Kidney (tissue), 14 donors: ENCODE results near the gene HSPB1. TPM values are rescaled to one million over a fixed set of nuclear protein-coding genes. Genes with fewer than 3 reads are reported as not detected.
A peak's percentile ranks its signal among the peaks of the same experiment; 100 is the strongest.
"Not testable (repeated sequence)": the region's sequence is repeated elsewhere in the genome, so short reads cannot be mapped to it uniquely, and the experiment has no call there.

Experiments
- DNase-seq, 5 donors: peaks; one replicate each; pipeline ENCODE4 v3.0.0-alpha.2; 2013 to 2020
- FAIRE-seq: peaks from 2 replicates; lab custom pipeline; 2012; peaks lifted over from hg19 to GRCh38; lab: Jason Lieb, UNC
- H3K27ac ChIP-seq, 2 donors: one replicate each; pipeline ENCODE4 v1.7.0; 2013; ENCODE audit warnings: low read depth in 2 of 2, low read length in 2 of 2, inconsistent platforms in 1 of 2
- H3K27me3 ChIP-seq: one replicate; pipeline ENCODE4 v1.7.1; 2013; ENCODE audit warnings: low read length, inconsistent platforms; ENCODE audit not compliant: control insufficient read depth, insufficient read depth
- H3K36me3 ChIP-seq, 3 donors: one replicate each; pipeline versions ENCODE4 v1.7.0 to v1.7.1; 2013; ENCODE audit warnings: low read length in 3 of 3, control low read depth in 1 of 3, inconsistent platforms in 1 of 3; ENCODE audit not compliant: insufficient read depth in 3 of 3, control insufficient read depth in 2 of 3
- H3K4me1 ChIP-seq, 3 donors: one replicate each; pipeline versions ENCODE4 v1.7.0 to v1.7.1; 2013; ENCODE audit warnings: low read length in 3 of 3, inconsistent platforms in 1 of 3, low read depth in 1 of 3; ENCODE audit not compliant: control insufficient read depth in 2 of 3, insufficient read depth in 2 of 3
- H3K4me3 ChIP-seq, 3 donors: one replicate each; pipeline versions ENCODE4 v1.7.0 to v1.8.1; 2013; ENCODE audit warnings: low read length in 3 of 3, control low read depth in 1 of 3, inconsistent platforms in 1 of 3
- H3K9ac ChIP-seq, 3 donors: one replicate each; pipeline versions ENCODE4 v1.7.0 to v1.7.1; 2013; ENCODE audit warnings: low read length in 3 of 3, control low read depth in 1 of 3, inconsistent platforms in 1 of 3
- H3K9me3 ChIP-seq, 3 donors: one replicate each; pipeline versions ENCODE4 v1.7.0 to v1.7.1; 2013; ENCODE audit warnings: low read length in 3 of 3, control low read depth in 1 of 3, inconsistent platforms in 1 of 3; ENCODE audit not compliant: control insufficient read depth in 2 of 3, insufficient read depth in 1 of 3
- intact Hi-C: fragments of 100-400 bp; cut with DNase I; formaldehyde crosslinking; loops from one replicate; pipeline ENCODE4 v1.11.1; 2022
- polyA plus RNA-seq: library from polyadenylated mRNA; stranded (reverse); fragments of 350-450 nt; fragmentation: Illumina TruSeq; extraction: RNeasy Lipid Tissue Mini Kit (QIAGEN cat#74804); gene quantifications from one replicate; pipeline ENCODE4 v1.2.3, GENCODE V29; 2014; ENCODE audit warnings: low read depth, low replicate concordance; ENCODE audit not compliant: insufficient read depth
- total RNA-seq: library from RNA; stranded (reverse); fragmentation: NEBNext Ultra II Directional; extraction: Animal tissue kit (Norgen Biotek cat#: 25700); gene quantifications from one replicate; pipeline ENCODE4 v1.2.1, GENCODE V29; 2021
- TF ChIP-seq, protein P1 (sequence below): IDR thresholded peaks from 3 replicates; pipeline ENCODE4 v1.5.1; 2012; ENCODE audit warnings: mild to moderate bottlenecking, moderate library complexity, borderline replicate concordance; ENCODE audit not compliant: insufficient read depth; ENCODE audit errors: extremely low read depth
- donor health status: control.
- donor health status: control.
- donor health status: control.
- donor health status: control.
- donor health status: control.
- donor health status: DM: yes; HTN: yes; CAD: no.
- donor health status: Normal renal cell carcinoma (clear cell type).

Gene HSPB1
- total and polyA plus RNA-seq, 2 donors from 2014 or later: 1,012 to 1,561 TPM

DNA sequence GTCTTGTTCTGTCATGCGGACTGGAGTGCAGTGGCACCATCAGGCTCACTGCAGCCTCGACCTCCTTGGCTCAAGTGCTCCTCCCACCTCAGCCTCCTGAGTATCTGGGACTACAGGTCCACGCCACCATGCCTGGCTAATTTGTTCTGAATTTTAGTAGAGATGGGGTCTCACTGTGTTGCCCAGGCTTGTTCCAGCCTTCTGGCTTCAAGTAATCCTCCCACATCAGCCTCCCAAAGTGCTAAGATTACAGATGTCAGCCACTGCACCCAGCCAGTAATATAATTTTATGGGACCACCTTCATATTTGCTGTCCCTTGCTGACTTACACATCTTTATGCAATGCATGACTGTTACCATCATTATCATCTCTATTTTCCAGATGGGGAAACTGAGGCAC lies 1.5 kb upstream of the HSPB1 start:
- Histone ChIP-seq H3K27me3 (no peaks in the 10 kb centered on the region), H3K36me3 (peaks cover 0 to 6% (median 3%) of the 10 kb centered on the region in 3 donors), H3K9ac (no peak overlapping the region), H3K4me1 (peaks cover 0 to 13% (median 13%) of the 10 kb centered on the region in 3 donors), H3K4me3 (no peak overlapping the region), H3K27ac (no peak overlapping the region), H3K9me3 (no peaks in the 10 kb centered on the region)
- no peak for DNase-seq
- intact Hi-C loops: no loop called here
- no peak for FAIRE-seq
- TF ChIP-seq, protein P1, sequence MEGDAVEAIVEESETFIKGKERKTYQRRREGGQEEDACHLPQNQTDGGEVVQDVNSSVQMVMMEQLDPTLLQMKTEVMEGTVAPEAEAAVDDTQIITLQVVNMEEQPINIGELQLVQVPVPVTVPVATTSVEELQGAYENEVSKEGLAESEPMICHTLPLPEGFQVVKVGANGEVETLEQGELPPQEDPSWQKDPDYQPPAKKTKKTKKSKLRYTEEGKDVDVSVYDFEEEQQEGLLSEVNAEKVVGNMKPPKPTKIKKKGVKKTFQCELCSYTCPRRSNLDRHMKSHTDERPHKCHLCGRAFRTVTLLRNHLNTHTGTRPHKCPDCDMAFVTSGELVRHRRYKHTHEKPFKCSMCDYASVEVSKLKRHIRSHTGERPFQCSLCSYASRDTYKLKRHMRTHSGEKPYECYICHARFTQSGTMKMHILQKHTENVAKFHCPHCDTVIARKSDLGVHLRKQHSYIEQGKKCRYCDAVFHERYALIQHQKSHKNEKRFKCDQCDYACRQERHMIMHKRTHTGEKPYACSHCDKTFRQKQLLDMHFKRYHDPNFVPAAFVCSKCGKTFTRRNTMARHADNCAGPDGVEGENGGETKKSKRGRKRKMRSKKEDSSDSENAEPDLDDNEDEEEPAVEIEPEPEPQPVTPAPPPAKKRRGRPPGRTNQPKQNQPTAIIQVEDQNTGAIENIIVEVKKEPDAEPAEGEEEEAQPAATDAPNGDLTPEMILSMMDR: no peak

DNA sequence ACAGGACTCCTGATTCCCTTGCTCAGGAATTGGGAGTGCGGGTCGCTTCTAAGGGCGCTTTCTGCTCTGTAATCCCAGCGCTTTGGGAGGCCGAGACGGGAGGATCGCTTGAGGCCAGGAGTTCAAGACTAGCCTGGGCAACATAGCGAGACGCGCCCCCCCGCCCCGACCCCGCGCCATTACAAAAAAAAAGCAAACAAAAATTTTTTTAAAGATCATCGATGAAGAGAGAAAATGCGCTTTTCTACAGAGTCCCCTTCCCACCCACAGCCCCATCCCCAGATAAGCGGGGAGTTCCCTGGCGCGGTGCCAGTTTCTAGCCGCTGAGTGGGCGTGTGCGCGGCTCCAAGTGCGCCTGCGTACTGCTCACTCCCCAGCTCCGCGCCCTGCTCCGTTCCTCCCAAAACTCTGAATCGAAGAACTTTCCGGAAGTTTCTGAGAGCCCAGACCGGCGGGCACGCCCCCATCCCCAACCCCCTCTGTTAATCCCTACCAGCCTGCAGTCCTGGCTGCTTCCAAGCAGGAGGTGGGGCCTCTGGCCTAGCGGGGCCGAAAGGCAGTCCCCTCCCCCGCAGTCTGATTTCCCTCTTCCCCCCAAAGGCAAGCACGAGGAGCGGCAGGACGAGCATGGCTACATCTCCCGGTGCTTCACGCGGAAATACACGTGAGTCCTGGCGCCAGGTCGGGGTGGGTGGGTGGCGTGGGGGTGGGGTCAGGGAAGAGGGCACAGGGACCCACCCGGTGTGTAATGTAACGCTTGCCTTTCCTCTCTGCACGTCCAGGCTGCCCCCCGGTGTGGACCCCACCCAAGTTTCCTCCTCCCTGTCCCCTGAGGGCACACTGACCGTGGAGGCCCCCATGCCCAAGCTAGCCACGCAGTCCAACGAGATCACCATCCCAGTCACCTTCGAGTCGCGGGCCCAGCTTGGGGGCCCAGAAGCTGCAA lies 1.0 kb downstream of the HSPB1 start:
- TF ChIP-seq, protein P1: no peak
- no peaks in the 10 kb centered on the region for H3K9me3 ChIP-seq
- peak overlapping the region; percentile 100 for H3K27ac ChIP-seq
- peak overlapping the region; percentile 58 to 85 (median 74) for H3K4me3 ChIP-seq
- no peak for FAIRE-seq
- H3K4me1 ChIP-seq: peaks cover 0 to 13% (median 13%) of the 10 kb centered on the region in 3 donors
- peak; percentile 96 to 97 (median 97) for DNase-seq
- peak overlapping the region; percentile 15 to 100 (median 95) for H3K9ac ChIP-seq
- intact Hi-C loops: no loop called here
- peaks cover 0 to 6% (median 3%) of the 10 kb centered on the region in 3 donors for H3K36me3 ChIP-seq
- no peaks in the 10 kb centered on the region for H3K27me3 ChIP-seq

DNA sequence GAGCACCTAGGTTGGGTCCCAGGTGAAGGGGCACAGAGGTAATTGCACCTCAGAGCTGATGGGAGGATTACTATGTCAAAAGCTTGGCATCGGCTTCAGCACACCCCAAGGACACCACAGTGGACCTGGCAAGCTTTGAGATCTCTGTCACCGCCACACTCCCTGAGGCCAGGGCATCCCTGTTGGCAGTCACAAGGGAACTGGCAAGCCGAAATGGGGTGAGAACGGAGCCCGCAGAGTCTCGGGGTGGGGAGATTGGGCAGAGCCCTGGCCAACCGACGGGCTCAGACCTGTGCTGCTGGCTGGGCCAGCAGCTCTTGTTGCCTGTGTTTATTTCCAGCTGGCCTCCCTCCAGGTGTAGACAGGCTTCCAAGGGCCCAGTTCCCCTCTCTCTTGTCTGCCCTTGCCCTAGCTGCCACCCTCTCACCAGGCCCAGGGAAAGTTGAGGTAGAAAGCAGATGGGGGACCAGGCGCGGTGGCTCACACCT lies 2.5 kb downstream of the HSPB1 start:
- Histone ChIP-seq H3K4me3 (peak overlapping the region in 1 of 3 donors; percentile 85), H3K9me3 (no peaks in the 10 kb centered on the region), H3K36me3 (peaks cover 0 to 6% (median 3%) of the 10 kb centered on the region in 3 donors), H3K9ac (peak overlapping the region in 1 of 3 donors; percentile 41), H3K27ac (peak overlapping the region; percentile 65 to 100), H3K27me3 (no peaks in the 10 kb centered on the region), H3K4me1 (peaks cover 0 to 13% (median 13%) of the 10 kb centered on the region in 3 donors)
- intact Hi-C loops: no loop called here
- DNase-seq: peak in 1 of 5 donors; percentile 49
- TF ChIP-seq, protein P1: no peak
- FAIRE-seq: no peak

DNA sequence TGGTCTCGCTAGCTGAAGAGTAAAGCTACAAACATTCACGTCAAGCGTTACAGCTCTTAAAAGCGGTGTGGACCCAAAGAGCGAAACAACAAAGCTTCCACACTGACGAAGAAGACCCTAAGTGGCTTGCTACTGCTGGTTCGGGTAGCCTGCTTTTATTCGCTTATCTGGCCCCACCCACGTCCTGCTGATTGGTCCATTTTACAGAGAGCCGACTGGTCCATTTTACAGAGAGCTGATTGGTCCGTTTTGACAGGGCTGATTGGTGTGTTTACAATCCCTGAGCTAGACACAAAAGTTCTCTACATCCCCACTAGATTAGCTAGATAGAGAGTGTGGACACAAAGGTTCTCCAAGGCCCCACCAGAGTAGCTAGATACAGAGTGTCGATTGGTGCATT lies 6.4 kb downstream of the HSPB1 start:
- not testable (repeated sequence) for FAIRE-seq

DNA sequence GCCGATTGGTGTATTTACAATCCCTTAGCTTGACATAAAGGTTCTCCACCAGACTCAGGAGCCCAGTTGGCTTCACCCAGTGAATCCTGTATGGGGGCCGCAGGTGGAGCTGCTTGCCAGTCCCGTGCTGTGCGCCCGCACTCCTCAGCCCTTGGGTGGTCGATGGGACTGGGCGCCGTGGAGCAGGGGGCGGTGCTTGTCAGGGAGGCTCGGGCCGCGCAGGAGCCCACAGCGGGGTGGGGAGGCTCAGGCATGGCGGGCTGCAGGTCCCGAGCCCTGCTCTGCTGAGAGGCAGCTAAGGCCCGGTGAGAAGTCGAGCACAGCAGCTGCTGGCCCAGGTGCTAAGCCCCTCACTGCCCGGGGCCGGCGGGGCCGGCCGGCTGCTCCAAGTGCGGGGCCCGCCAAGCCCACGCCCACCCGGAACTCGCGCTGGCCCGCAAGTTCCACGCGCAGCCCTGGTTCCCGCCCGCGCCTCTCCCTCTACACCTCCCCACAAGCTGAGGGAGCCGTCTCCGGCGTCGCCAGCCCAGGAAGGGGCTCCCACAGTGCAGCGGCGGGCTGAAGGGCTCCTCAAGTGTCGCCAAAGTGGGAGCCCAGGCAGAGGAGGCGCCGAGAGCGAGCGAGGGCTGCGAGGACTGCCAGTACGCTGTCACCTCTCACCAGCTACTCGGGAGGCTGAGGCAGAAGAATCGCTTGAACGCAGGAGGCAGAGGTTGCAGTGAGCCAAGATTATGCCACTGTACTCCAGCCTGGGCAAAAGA lies 7.0 kb downstream of the HSPB1 start:
- intact Hi-C loops: loop anchor here (10.0 kb wide), 1 partner anchor 135 kb away; no protein-coding TSS in a partner anchor
- H3K4me1 ChIP-seq, H3K9ac ChIP-seq, H3K9me3 ChIP-seq, DNase-seq, H3K27ac ChIP-seq, FAIRE-seq, H3K4me3 ChIP-seq, H3K36me3 ChIP-seq, H3K27me3 ChIP-seq: not testable (repeated sequence)

More for the DNA sequence above, 6.4 kb downstream of the HSPB1 start:
- H3K4me1 ChIP-seq, H3K9me3 ChIP-seq, H3K4me3 ChIP-seq, DNase-seq, H3K27me3 ChIP-seq, H3K36me3 ChIP-seq, intact Hi-C loops, H3K9ac ChIP-seq, H3K27ac ChIP-seq: not testable (repeated sequence)
